Upper lobe of right lung (tissue), 1 donor: ENCODE measurements around the gene FBRSL1. TPM values are rescaled to one million over a fixed set of nuclear protein-coding genes. Genes with fewer than 3 reads are reported as not detected.

Experiments used
- ATAC-seq: fragments of 200-7000 bp; cut with Tn5 transposase; one replicate; pipeline ENCODE4 v1.9.1; 2020; ENCODE audit warnings: mild to moderate bottlenecking, moderate library complexity
- DNase-seq: peaks from one replicate; pipeline ENCODE4 v3.0.0-alpha.2; 2020
- H3K27ac ChIP-seq: fragments of 200-600 bp; one replicate; pipeline ENCODE4 v1.8.0; 2022
- H3K27me3 ChIP-seq: fragments of 200-600 bp; one replicate; pipeline ENCODE4 v1.8.0; 2022; ENCODE audit warnings: mild to moderate bottlenecking
- H3K36me3 ChIP-seq: fragments of 200-600 bp; one replicate; pipeline ENCODE4 v1.8.0; 2022
- H3K4me1 ChIP-seq: fragments of 200-600 bp; one replicate; pipeline ENCODE4 v1.8.0; 2022
- H3K4me3 ChIP-seq: fragments of 200-600 bp; one replicate; pipeline ENCODE4 v1.8.0; 2022; ENCODE audit warnings: mild to moderate bottlenecking
- H3K9me3 ChIP-seq: fragments of 200-600 bp; one replicate; pipeline ENCODE4 v1.8.0; 2022
- CTCF ChIP-seq: fragments of 200-600 bp; IDR thresholded peaks from one replicate; pipeline ENCODE4 v1.8.0; 2022; ENCODE audit warnings: antibody characterized with exemption
- intact Hi-C: fragments of 100-400 bp; cut with DNase I; formaldehyde crosslinking; loops from one replicate; pipeline ENCODE4 v1.11.0; 2022
- total RNA-seq: library from RNA; stranded (reverse); fragmentation: NEBNext Ultra II Directional; extraction: Animal tissue kit (Norgen Biotek cat#: 25700); gene quantifications from one replicate; pipeline ENCODE4 v1.2.1, GENCODE V29; 2021
- donor health status: DM: no; HTN: yes; CAD: no; lungs with severe emphysema.

Gene FBRSL1
- total RNA-seq, 1 donor from 2014 or later: 49.5 TPM

- no peak for DNase-seq
- Histone ChIP-seq H3K27ac (no peak overlapping the region), H3K4me3 (no peak overlapping the region), H3K4me1 (peaks cover 1% of the 10 kb centered on the region), H3K36me3 (peaks cover 6% of the 10 kb centered on the region), H3K27me3 (no peaks in the 10 kb centered on the region), H3K9me3 (peaks cover 7% of the 10 kb centered on the region)
- TF ChIP-seq CTCF: no peak
- no peak for ATAC-seq
- intact Hi-C loops: no loop called here
Observed at GRCh38 chr12:132512197-132513069, 22.5 kb downstream of the FBRSL1 start.

- intact Hi-C loops: no loop called here
- TF ChIP-seq CTCF: no peak
- peaks cover 6% of the 10 kb centered on the region for H3K36me3 ChIP-seq
- no peak for DNase-seq
- H3K27ac ChIP-seq: no peak overlapping the region
- no peaks in the 10 kb centered on the region for H3K27me3 ChIP-seq
- peaks cover 7% of the 10 kb centered on the region for H3K9me3 ChIP-seq
- no peak for ATAC-seq
- H3K4me1 ChIP-seq: no peaks in the 10 kb centered on the region
- H3K4me3 ChIP-seq: no peak overlapping the region
Observed at GRCh38 chr12:132513070-132513398, 23.1 kb downstream of the FBRSL1 start.

- no peaks in the 10 kb centered on the region for H3K4me1 ChIP-seq
- intact Hi-C loops: no loop called here
- no peaks in the 10 kb centered on the region for H3K27me3 ChIP-seq
- H3K4me3 ChIP-seq: no peak overlapping the region
- H3K9me3 ChIP-seq: peaks cover 7% of the 10 kb centered on the region
- H3K27ac ChIP-seq: no peak overlapping the region
- H3K36me3 ChIP-seq: peaks cover 3% of the 10 kb centered on the region
- DNase-seq: no peak
- no peak for ATAC-seq
- no peak for TF ChIP-seq CTCF
Observed at GRCh38 chr12:132513458-132514135, 23.6 kb downstream of the FBRSL1 start.

GRCh38 chr12:132514216-132514820 is 24.4 kb downstream of the FBRSL1 start:
- no peaks in the 10 kb centered on the region for H3K27me3 ChIP-seq
- no peak overlapping the region for H3K4me3 ChIP-seq
- DNase-seq: no peak
- no peak for TF ChIP-seq CTCF
- H3K27ac ChIP-seq: no peak overlapping the region
- no peaks in the 10 kb centered on the region for H3K36me3 ChIP-seq
- intact Hi-C loops: no loop called here
- no peak for ATAC-seq
- H3K9me3 ChIP-seq: peaks cover 7% of the 10 kb centered on the region
- H3K4me1 ChIP-seq: no peaks in the 10 kb centered on the region

- H3K27me3 ChIP-seq: no peaks in the 10 kb centered on the region
- no peak for DNase-seq
Observed at GRCh38 chr12:132514838-132515237, 24.9 kb downstream of the FBRSL1 start.

More at GRCh38 chr12:132514838-132515237, 24.9 kb downstream of the FBRSL1 start:
- Histone ChIP-seq H3K4me1 (no peaks in the 10 kb centered on the region), H3K4me3 (no peak overlapping the region), H3K27ac (no peak overlapping the region), H3K36me3 (no peaks in the 10 kb centered on the region), H3K9me3 (peaks cover 7% of the 10 kb centered on the region)
- no peak for TF ChIP-seq CTCF
- no peak for ATAC-seq
- intact Hi-C loops: no loop called here
